SU-DHL-6 (cell line): ENCODE results near the gene AMZ2.
"Not testable (repeated sequence)": the region's sequence is repeated elsewhere in the genome, so short reads cannot be mapped to it uniquely, and the experiment has no call there.

ENCODE experiments used
- H2AFZ ChIP-seq: fragments of 200-600 bp; sonication (generic); 2 replicates; pipeline ENCODE4 v1.6.1; 2014; ENCODE audit warnings: low read depth, mild to moderate bottlenecking, moderate library complexity, mixed read lengths, antibody characterized with exemption, low read length; ENCODE audit not compliant: severe bottlenecking
- H3F3A ChIP-seq: fragments of 200-600 bp; shearing (Covaris generic); 2 replicates; pipeline ENCODE4 v1.6.0; 2016; ENCODE audit warnings: antibody characterized with exemption, mild to moderate bottlenecking; ENCODE audit not compliant: insufficient read depth
- H3K27ac ChIP-seq: fragments of 200-600 bp; sonication (generic); 2 replicates; pipeline ENCODE4 v1.5.1; 2016; ENCODE audit warnings: low read depth, mild to moderate bottlenecking, low read length, moderate library complexity, mixed read lengths
- H3K27me3 ChIP-seq: fragments of 200-600 bp; sonication (generic), shearing (Covaris generic); 2 replicates; pipeline ENCODE4 v1.6.0; 2014; ENCODE audit warnings: mild to moderate bottlenecking, low read length
- H3K36me3 ChIP-seq: fragments of 200-600 bp; sonication (generic); 2 replicates; pipeline ENCODE4 v1.6.1; 2014; ENCODE audit warnings: mild to moderate bottlenecking, low read length, mixed read lengths
- H3K4me2 ChIP-seq: fragments of 300-600, 200-600 bp; shearing (Covaris generic), sonication (generic); 2 replicates; pipeline ENCODE4 v1.6.0; 2014; ENCODE audit warnings: low read length, low read depth, mild to moderate bottlenecking; ENCODE audit not compliant: poor library complexity, severe bottlenecking
- H3K4me3 ChIP-seq: fragments of 200-600 bp; sonication (generic); 2 replicates; pipeline ENCODE4 v1.5.1; 2014; ENCODE audit warnings: antibody characterized with exemption, low read length, mild to moderate bottlenecking, mixed read lengths; ENCODE audit not compliant: insufficient read depth, poor library complexity, severe bottlenecking
- H3K79me2 ChIP-seq: fragments of 200-600 bp; sonication (generic); 2 replicates; pipeline ENCODE4 v1.6.1; 2014; ENCODE audit warnings: mild to moderate bottlenecking, low read length, moderate library complexity; ENCODE audit not compliant: insufficient read depth
- H3K9ac ChIP-seq: fragments of 200-600 bp; sonication (generic); 2 replicates; pipeline ENCODE4 v1.7.0; 2014; ENCODE audit warnings: mild to moderate bottlenecking, low read length
- H3K9me2 ChIP-seq: fragments of 200-600 bp; sonication (generic); replicated peaks from 2 replicates; pipeline ENCODE4 v1.6.1; 2014; ENCODE audit warnings: low read length; ENCODE audit not compliant: insufficient read depth
- H3K9me3 ChIP-seq: fragments of 200-600 bp; sonication (generic); 2 replicates; pipeline ENCODE4 v1.6.1; 2014; ENCODE audit warnings: low read length, mixed read lengths; ENCODE audit not compliant: insufficient read depth
- H4K20me1 ChIP-seq: fragments of 200-600 bp; sonication (generic); 2 replicates; pipeline ENCODE4 v1.6.1; 2014; ENCODE audit warnings: low read depth, mild to moderate bottlenecking, antibody characterized with exemption, low read length, moderate library complexity, mixed read lengths
- EZH2phosphoT487 ChIP-seq: fragments of 200-600 bp; sonication (generic), shearing (Covaris generic); conservative IDR thresholded peaks from 2 replicates; pipeline ENCODE4 v1.6.1; 2018; ENCODE audit warnings: mild to moderate bottlenecking, antibody characterized with exemption, low read length, moderate library complexity, mixed read lengths
- TF ChIP-seq, protein P1 (sequence below): fragments of 200-600 bp; sonication (generic); IDR thresholded peaks from one replicate; pipeline ENCODE4 v1.5.1; 2017; ENCODE audit warnings: antibody characterized with exemption, mild to moderate bottlenecking, low read length, moderate library complexity; ENCODE audit not compliant: insufficient read depth, poor library complexity, severe bottlenecking

Gene AMZ2

GRCh38 chr17:68237369-68238163 lies 10.3 kb upstream of the AMZ2 start:
- H3F3A ChIP-seq = peaks cover 63% of the 10 kb centered on the region

DNA sequence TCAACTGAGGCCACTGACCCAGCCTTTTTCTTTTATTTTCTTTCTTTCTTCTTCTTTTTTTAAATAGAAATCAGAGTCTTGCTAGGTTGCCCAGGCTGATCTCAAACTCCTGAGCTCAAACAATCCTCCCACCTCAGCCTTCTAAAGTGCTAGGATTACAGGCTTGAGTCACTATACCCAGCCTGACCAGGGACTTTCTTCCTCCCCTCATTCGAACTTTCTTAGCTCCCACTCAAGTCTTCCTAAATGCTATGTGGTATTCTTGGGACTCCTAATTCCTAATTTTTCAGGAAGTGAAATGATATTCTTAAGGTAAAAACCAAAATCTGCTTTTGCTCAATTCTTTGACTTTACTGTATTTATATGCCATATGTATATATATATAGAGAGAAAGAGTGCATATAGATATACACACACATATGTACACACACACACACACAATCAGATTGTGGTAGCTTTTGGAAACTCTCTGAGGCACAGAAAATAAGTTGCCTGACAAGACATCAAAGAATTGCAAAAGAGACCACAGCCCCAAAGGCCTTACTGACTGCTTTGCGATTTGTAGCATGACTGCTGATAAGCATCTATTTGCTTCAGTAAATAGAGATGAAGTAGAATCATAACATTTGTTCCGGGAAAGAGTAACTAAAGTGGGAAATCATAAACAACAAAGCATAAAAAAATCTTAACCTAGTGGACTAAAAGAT lies 9.5 kb upstream of the AMZ2 start:
- H3K9ac ChIP-seq = peak overlapping the region; percentile 65
- H3K4me3 ChIP-seq = peak overlapping the region; percentile 39
- no peaks in the 10 kb centered on the region for H3K9me2 ChIP-seq
- TF ChIP-seq, protein P1, sequence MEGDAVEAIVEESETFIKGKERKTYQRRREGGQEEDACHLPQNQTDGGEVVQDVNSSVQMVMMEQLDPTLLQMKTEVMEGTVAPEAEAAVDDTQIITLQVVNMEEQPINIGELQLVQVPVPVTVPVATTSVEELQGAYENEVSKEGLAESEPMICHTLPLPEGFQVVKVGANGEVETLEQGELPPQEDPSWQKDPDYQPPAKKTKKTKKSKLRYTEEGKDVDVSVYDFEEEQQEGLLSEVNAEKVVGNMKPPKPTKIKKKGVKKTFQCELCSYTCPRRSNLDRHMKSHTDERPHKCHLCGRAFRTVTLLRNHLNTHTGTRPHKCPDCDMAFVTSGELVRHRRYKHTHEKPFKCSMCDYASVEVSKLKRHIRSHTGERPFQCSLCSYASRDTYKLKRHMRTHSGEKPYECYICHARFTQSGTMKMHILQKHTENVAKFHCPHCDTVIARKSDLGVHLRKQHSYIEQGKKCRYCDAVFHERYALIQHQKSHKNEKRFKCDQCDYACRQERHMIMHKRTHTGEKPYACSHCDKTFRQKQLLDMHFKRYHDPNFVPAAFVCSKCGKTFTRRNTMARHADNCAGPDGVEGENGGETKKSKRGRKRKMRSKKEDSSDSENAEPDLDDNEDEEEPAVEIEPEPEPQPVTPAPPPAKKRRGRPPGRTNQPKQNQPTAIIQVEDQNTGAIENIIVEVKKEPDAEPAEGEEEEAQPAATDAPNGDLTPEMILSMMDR = no peak
- TF ChIP-seq EZH2phosphoT487 = no peak
- no peaks in the 10 kb centered on the region for H3K27me3 ChIP-seq
- peaks cover 67% of the 10 kb centered on the region for H3F3A ChIP-seq
- peak overlapping the region; percentile 79 for H3K4me2 ChIP-seq
- H4K20me1 ChIP-seq = no peaks in the 10 kb centered on the region
- H3K36me3 ChIP-seq = no peaks in the 10 kb centered on the region
- H3K9me3 ChIP-seq = no peaks in the 10 kb centered on the region
- H2AFZ ChIP-seq = no peak overlapping the region
- H3K79me2 ChIP-seq = peaks cover 12% of the 10 kb centered on the region; the same call in 1 of the 2 replicates
- peak overlapping the region; percentile 99 for H3K27ac ChIP-seq

More at GRCh38 chr17:68237369-68238163, 10.3 kb upstream of the AMZ2 start:
- H4K20me1 ChIP-seq, H3K9me3 ChIP-seq, H3K9me2 ChIP-seq, H2AFZ ChIP-seq, H3K27me3 ChIP-seq, H3K36me3 ChIP-seq: not testable (repeated sequence)
- peak overlapping the region; percentile 65 for H3K9ac ChIP-seq
- peaks cover 12% of the 10 kb centered on the region; the same call in 1 of the 2 replicates for H3K79me2 ChIP-seq
- H3K27ac ChIP-seq = peak overlapping the region; percentile 99
- H3K4me3 ChIP-seq = peak overlapping the region; percentile 39
- H3K4me2 ChIP-seq = peak overlapping the region; percentile 79

- H3K4me2 ChIP-seq = peak overlapping the region; percentile 79
- no peaks in the 10 kb centered on the region for H3K9me3 ChIP-seq
- no peaks in the 10 kb centered on the region for H3K9me2 ChIP-seq
- H3K36me3 ChIP-seq = no peaks in the 10 kb centered on the region
- no peak for TF ChIP-seq EZH2phosphoT487
- TF ChIP-seq, protein P1 = no peak
- peak overlapping the region; percentile 19 for H3K4me3 ChIP-seq
- no peak overlapping the region for H2AFZ ChIP-seq
- H3K79me2 ChIP-seq = peaks cover 12% of the 10 kb centered on the region; the same call in 1 of the 2 replicates
- no peaks in the 10 kb centered on the region for H4K20me1 ChIP-seq
- H3F3A ChIP-seq = peaks cover 72% of the 10 kb centered on the region
- H3K27ac ChIP-seq = peak overlapping the region; percentile 99
- H3K9ac ChIP-seq = peak overlapping the region; percentile 65
- H3K27me3 ChIP-seq = no peaks in the 10 kb centered on the region
These were observed 9.0 kb upstream of the AMZ2 start for GRCh38 chr17:68238871-68239253.
